ENCODE results near the gene PPP1R12A. TPM values are rescaled to one million over a fixed set of nuclear protein-coding genes. Genes with fewer than 3 reads are reported as not detected.

Gene PPP1R12A
- total RNA-seq, 2 donors from 2014 or later: 68.7 to 86.9 TPM

DNA sequence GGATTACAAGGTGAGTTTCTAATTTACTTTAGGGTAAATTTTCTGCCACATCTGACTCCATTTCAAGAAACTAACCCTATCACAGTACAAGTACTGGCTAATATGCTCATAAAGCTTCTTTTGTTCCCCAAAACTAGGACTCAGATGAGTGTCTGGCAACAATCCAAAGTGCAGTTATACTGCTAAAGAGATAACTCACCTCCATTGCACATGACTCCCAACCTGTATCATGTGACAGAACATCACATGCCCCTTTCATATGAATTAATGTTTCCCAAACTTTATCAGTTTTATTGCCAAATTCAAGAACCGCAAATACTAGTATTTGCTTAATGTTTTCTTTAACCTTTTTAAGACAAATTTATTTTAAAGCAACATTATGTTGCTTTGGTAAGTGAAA lies 3.9 kb upstream of the PPP1R12A start:
- no peak for DNase-seq (ENCODE audit: low spot score)
- Histone ChIP-seq H3K4me3 (no peak overlapping the region), H3K27me3 (replicated peaks; ENCODE audit: insufficient read depth) (no peaks in the 10 kb centered on the region), H3K27ac (no peak overlapping the region), H3K36me3 (no peaks in the 10 kb centered on the region), H3K4me1 (replicated peaks) (no peaks in the 10 kb centered on the region), H3K9me3 (no peaks in the 10 kb centered on the region)
- WGBS: 69% methylated on average over 1 of the region's 1 CpG
- intact Hi-C loops (cut with DNase I): loop anchor here (5.0 kb wide), 2 partner anchors 113 to 247 kb away; partner anchors contain the start of gene PAWR
- TF ChIP-seq POLR2A (IDR thresholded peaks at IDR 0.05) (no peak), POLR2AphosphoS5 (IDR thresholded peaks at IDR 0.05) (no peak)
- TF ChIP-seq, protein P1, sequence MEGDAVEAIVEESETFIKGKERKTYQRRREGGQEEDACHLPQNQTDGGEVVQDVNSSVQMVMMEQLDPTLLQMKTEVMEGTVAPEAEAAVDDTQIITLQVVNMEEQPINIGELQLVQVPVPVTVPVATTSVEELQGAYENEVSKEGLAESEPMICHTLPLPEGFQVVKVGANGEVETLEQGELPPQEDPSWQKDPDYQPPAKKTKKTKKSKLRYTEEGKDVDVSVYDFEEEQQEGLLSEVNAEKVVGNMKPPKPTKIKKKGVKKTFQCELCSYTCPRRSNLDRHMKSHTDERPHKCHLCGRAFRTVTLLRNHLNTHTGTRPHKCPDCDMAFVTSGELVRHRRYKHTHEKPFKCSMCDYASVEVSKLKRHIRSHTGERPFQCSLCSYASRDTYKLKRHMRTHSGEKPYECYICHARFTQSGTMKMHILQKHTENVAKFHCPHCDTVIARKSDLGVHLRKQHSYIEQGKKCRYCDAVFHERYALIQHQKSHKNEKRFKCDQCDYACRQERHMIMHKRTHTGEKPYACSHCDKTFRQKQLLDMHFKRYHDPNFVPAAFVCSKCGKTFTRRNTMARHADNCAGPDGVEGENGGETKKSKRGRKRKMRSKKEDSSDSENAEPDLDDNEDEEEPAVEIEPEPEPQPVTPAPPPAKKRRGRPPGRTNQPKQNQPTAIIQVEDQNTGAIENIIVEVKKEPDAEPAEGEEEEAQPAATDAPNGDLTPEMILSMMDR (IDR thresholded peaks at IDR 0.05): no peak

DNA sequence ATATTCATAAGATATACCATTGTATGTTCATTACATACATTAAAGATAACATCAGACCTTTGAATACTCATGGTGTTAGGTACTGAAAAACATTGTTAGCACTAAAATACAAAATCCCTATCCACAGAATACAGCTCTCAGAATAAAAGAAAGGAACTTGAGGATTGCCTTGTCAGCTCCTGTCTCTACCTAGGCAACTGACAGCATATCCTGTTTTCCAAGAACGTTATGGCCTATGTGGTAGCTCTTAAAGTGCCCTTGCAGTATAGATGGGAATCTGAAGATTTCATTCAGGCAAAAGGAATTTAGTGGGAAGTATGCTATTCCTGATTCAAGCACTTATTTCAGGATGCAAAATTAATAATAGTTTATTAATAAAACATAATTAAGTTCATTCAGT lies 1.8 kb upstream of the PPP1R12A start:
- H3K36me3 ChIP-seq: no peaks in the 10 kb centered on the region
- no peak overlapping the region for H3K4me3 ChIP-seq
- TF ChIP-seq, protein P1 (IDR thresholded peaks at IDR 0.05): no peak
- TF ChIP-seq POLR2A (IDR thresholded peaks at IDR 0.05) (no peak), POLR2AphosphoS5 (IDR thresholded peaks at IDR 0.05) (no peak)
- H3K4me1 ChIP-seq (replicated peaks): no peaks in the 10 kb centered on the region
- no peak for DNase-seq (ENCODE audit: low spot score)
- no peaks in the 10 kb centered on the region for H3K9me3 ChIP-seq
- no peak overlapping the region for H3K27ac ChIP-seq
- WGBS: 0% methylated on average over 1 of the region's 1 CpG
- H3K27me3 ChIP-seq (replicated peaks; ENCODE audit: insufficient read depth): no peaks in the 10 kb centered on the region
- intact Hi-C loops (cut with DNase I): loop anchor here (5.0 kb wide), 2 partner anchors 116 to 244 kb away; partner anchors contain the start of gene PAWR

DNA sequence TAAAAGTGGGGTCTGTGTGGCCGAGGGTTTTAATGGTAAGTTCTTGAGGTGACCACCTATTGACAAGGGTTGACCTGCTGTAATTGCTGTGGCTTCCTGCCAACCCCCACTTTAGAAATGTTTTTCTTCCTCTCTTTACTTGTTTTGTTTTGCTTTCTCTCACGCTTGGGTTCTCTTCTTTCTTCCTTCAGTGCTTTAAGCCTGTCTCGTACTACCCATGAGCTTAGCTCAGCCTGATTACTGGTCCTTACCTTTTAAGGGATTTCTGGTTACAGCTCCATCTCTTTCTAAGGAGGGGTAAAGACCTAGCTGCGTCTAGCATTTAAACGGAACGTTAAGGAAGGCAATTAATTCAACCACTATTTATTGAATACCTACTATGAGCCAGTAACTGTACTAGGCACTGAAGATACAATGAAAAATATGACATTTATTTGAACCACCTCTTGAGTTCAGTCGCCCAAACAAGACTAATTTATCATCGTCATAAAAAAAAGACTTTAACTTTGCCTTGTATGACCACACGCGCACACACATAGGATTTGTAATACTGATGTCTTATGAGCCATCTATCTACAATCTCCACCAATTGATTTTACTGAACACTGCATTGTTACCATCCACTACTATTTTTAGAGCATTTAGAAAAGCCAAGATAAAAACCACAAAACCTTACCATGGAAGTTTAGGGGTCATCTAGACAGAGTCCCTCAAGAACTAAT lies 888 bp upstream of the PPP1R12A start:
- Histone ChIP-seq H3K4me3 (peak overlapping the region; percentile 92 to 94), H3K27me3 (replicated peaks; ENCODE audit: insufficient read depth) (no peaks in the 10 kb centered on the region), H3K36me3 (no peaks in the 10 kb centered on the region), H3K4me1 (replicated peaks) (no peaks in the 10 kb centered on the region), H3K9me3 (no peaks in the 10 kb centered on the region), H3K27ac (peak overlapping the region; percentile 94 to 96)
- intact Hi-C loops (cut with DNase I): loop anchor here (2.0 to 5.0 kb wide), 3 partner anchors 117 to 251 kb away; partner anchors contain the start of gene PAWR
- no peak for DNase-seq (ENCODE audit: low spot score)
- TF ChIP-seq POLR2AphosphoS5 (IDR thresholded peaks at IDR 0.05): no peak
- TF ChIP-seq POLR2A (IDR thresholded peaks at IDR 0.05): no peak
- TF ChIP-seq, protein P1 (IDR thresholded peaks at IDR 0.05): no peak
- WGBS: 11% methylated on average over 10 of the region's 10 CpGs

DNA sequence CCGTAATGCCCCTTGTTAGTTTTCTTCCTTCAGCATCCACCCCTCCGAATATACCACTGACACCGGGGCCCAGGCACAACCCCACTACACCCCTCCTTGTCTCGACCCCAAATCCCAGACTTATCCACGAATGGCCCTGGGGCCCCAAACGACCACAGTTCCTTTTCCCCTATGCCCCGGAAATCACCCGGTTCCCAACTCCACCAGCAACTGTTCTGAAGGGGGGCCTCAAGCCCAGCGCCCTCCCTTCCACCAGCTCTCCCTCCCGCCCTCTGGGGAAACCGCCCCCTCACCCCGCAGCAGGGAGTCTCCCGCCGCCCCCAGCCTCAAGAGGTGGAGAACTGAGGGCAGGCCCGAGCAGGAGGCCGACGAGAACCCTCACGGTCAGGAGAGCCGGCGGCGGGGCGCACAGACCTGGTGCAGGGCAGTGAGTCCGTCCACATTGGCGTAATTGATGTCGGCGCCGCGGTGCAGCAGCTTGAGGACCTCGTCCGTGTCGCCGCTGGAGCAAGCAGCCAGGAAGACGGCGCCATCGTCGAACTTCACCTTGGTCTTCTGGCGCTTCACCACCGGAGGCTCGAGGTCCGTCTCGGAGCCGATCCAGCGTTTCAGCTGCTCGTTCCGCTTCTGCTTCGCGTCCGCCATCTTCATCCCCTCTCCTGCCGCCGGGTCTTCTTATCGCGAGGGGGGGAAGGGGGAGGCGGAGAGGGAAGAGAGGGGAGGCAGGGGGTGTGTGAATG lies 446 bp downstream of the PPP1R12A start:
- Histone ChIP-seq H3K4me1 (replicated peaks) (no peaks in the 10 kb centered on the region), H3K9me3 (no peaks in the 10 kb centered on the region), H3K36me3 (no peaks in the 10 kb centered on the region), H3K4me3 (peak overlapping the region; percentile 92 to 94), H3K27ac (peak overlapping the region; percentile 94 to 96), H3K27me3 (replicated peaks; ENCODE audit: insufficient read depth) (no peaks in the 10 kb centered on the region)
- TF ChIP-seq, protein P1 (IDR thresholded peaks at IDR 0.05): no peak
- TF ChIP-seq POLR2A (IDR thresholded peaks at IDR 0.05) (no peak), POLR2AphosphoS5 (IDR thresholded peaks at IDR 0.05) (no peak)
- intact Hi-C loops (cut with DNase I): loop anchor here (2.0 to 5.0 kb wide), 3 partner anchors 118 to 252 kb away; partner anchors contain the start of gene PAWR
- DNase-seq (ENCODE audit: low spot score): peak; percentile 35
- WGBS: under 1% methylated on average over 48 of the region's 53 CpGs

All from prostate gland (tissue), 2 donors.